NB4 (cell line): Measurements from ENCODE around the gene PLEKHB2.
"Not testable (repeated sequence)": the region's sequence is repeated elsewhere in the genome, so short reads cannot be mapped to it uniquely, and the experiment has no call there.

Experiments used
- CTCF ChIP-seq: IDR thresholded peaks from one replicate; pipeline ENCODE4 v1.5.1; 2012; ENCODE audit warnings: low read depth, low read length
- MYC ChIP-seq: IDR thresholded peaks from 2 replicates; pipeline ENCODE4 v1.6.1; 2011; ENCODE audit warnings: low read depth, low read length
- POLR2A ChIP-seq: IDR thresholded peaks from 2 replicates; pipeline ENCODE4 v1.6.1; 2011; ENCODE audit warnings: mild to moderate bottlenecking; ENCODE audit not compliant: insufficient read length; ENCODE audit errors: extremely low read depth
- TF ChIP-seq, protein P1 (sequence below): IDR thresholded peaks from 2 replicates; pipeline ENCODE4 v1.6.1; 2011; ENCODE audit warnings: low read depth, low read length

DNA sequence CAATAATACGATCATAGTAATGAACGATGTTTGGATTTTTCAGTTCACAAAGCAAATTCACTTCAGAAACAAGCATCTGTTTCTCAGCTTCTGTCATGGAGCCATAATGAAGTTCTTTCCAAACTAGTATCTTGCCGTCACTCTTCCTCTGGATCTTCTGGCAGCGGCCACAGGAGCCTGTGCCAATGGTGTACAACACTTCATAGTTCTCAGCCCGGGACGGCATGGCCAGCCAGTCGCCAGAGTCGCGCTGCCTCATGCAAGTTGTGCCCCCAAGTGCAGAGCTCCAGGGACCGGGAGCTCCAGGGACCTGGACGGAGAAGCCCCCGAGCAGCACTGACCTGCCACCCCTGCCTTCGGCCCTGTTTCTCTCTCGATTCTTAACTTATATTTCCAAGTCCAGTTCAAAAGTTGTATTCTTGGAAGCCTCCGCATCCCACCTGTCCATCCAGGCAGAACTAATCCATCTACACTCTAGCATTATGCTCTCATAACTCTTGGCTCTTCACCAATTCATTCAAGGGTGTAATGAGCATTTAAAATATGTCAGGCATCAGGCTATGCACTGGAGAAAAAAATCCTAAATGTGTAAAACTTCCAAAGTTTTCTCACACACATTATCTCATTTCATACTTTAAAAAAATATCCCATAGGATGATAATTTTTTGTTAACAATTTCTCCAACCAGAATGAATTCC, 73.7 kb downstream of the PLEKHB2 start:
- not testable (repeated sequence) for TF ChIP-seq CTCF, POLR2A, MYC
- TF ChIP-seq, protein P1, sequence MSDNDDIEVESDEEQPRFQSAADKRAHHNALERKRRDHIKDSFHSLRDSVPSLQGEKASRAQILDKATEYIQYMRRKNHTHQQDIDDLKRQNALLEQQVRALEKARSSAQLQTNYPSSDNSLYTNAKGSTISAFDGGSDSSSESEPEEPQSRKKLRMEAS: not testable (repeated sequence)
